Suprapubic skin (tissue), 4 donors: ENCODE data around the gene ADAMTS17. TPM values are rescaled to one million over a fixed set of nuclear protein-coding genes. Genes with fewer than 3 reads are reported as not detected.

Experiments used
- DNase-seq, 2 donors: peaks; one replicate each; pipeline ENCODE4 v3.0.0-alpha.2; 2019; ENCODE audit warnings: low spot score in 2 of 2
- H3K27ac ChIP-seq: fragments of 200-600 bp; sonication (generic); one replicate; pipeline ENCODE4 v1.5.1; 2019
- H3K27me3 ChIP-seq: fragments of 200-600 bp; sonication (generic); one replicate; pipeline ENCODE4 v1.5.1; 2019
- H3K36me3 ChIP-seq: fragments of 200-600 bp; sonication (generic); one replicate; pipeline ENCODE4 v1.5.1; 2019
- H3K4me1 ChIP-seq: fragments of 200-600 bp; sonication (generic); one replicate; pipeline ENCODE4 v1.5.1; 2019
- H3K4me3 ChIP-seq: fragments of 200-600 bp; sonication (generic); one replicate; pipeline ENCODE4 v1.5.1; 2019; ENCODE audit warnings: mild to moderate bottlenecking
- H3K9me3 ChIP-seq: fragments of 200-600 bp; sonication (generic); one replicate; pipeline ENCODE4 v1.5.1; 2019
- EP300 ChIP-seq: sonication (generic); formaldehyde crosslinking; IDR thresholded peaks from one replicate; pipeline ENCODE4 v1.6.1; 2017; ENCODE audit warnings: antibody characterized with exemption
- POLR2A ChIP-seq, 2 donors: fragments of 450-650 bp; IDR thresholded peaks; one replicate each; pipeline ENCODE4 v1.6.1; 2017; ENCODE audit warnings: antibody characterized with exemption in 2 of 2, mild to moderate bottlenecking in 2 of 2, moderate library complexity in 2 of 2
- POLR2AphosphoS5 ChIP-seq, 3 donors: sonication (generic); formaldehyde crosslinking; IDR thresholded peaks; one replicate each; pipeline ENCODE4 v1.6.1; 2017; ENCODE audit warnings: antibody characterized with exemption in 3 of 3
- WGBS: methylation state at CpG from one replicate; pipeline ENCODE4 v1.1.5; 2018; 5-methylcytosine and 5-hydroxymethylcytosine counted together
- total RNA-seq, 4 donors: library from RNA; depleted of rRNA; stranded (reverse); fragments of >200 nt; gene quantifications; one replicate each; pipeline ENCODE4 v1.1.0, GENCODE V29; 2016
- TF ChIP-seq, protein P1 (sequence below), 2 donors: fragments of 200-600 bp in 1 of 2; fragments of 450-650 bp in 1 of 2; sonication (generic) in 1 of 2; IDR thresholded peaks; one replicate each; pipeline ENCODE4 v1.5.1; 2016 to 2019; ENCODE audit warnings: antibody characterized with exemption in 2 of 2, mild to moderate bottlenecking in 1 of 2, moderate library complexity in 1 of 2

ADAMTS17 gene
- total RNA-seq, 4 donors from 2014 or later, result 4.2 to 12.3 (median 6.3) TPM

DNA sequence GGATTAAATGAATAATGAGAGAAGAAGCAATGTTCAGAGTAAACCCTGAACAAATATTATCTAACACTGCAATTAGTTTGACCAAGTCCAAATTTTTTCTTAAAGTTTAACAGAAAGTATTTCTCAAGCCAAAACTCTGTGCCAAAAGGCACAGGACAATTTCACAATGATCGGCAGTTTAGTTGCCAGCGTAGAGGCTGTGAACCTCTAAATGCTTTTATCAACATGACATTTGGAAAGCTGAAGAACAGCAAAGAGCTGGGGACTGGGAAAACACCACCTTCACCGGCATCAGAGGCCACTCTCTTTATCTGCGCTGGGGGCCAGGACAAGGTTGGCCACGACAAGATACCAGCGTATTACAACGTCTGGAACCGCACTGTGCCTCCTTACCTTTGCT, 125.6 kb downstream of the ADAMTS17 start:
- H3K27me3 ChIP-seq, result no peaks in the 10 kb centered on the region
- H3K27ac ChIP-seq, result no peak overlapping the region
- DNase-seq, result peak in 1 of 2 donors; percentile 67
- no peaks in the 10 kb centered on the region for H3K9me3 ChIP-seq
- no peaks in the 10 kb centered on the region for H3K36me3 ChIP-seq
- H3K4me3 ChIP-seq, result no peak overlapping the region
- 59% methylated on average over 8 of the region's 8 CpGs for WGBS
- no peak for TF ChIP-seq POLR2A (IDR thresholded peaks at IDR 0.05)
- TF ChIP-seq POLR2AphosphoS5 (IDR thresholded peaks at IDR 0.05), result peak in 1 of 3 donors; percentile 51
- TF ChIP-seq EP300, result no peak
- H3K4me1 ChIP-seq, result peaks cover 25% of the 10 kb centered on the region

DNA sequence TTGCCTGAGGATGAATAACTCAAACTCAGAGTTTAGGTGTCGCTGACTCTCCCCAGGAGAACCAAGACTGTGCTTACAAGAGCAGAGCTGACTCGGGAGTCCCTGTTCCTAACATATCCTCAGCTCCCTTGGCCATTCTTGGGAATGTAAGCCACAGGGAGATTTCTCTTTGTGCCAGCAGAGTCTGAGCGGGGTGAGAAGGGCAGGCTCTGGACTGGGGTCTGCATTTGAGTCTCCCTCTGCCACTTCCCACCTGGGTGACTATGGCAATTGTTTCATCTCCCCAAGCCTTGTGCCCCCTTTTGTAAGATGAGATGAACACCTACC, 126.0 kb downstream of the ADAMTS17 start:
- Histone ChIP-seq H3K36me3 (no peaks in the 10 kb centered on the region), H3K27ac (peak overlapping the region; percentile 18), H3K27me3 (no peaks in the 10 kb centered on the region), H3K4me1 (peaks cover 25% of the 10 kb centered on the region), H3K4me3 (no peak overlapping the region), H3K9me3 (no peaks in the 10 kb centered on the region)
- TF ChIP-seq POLR2AphosphoS5 (IDR thresholded peaks at IDR 0.05) (no peak), POLR2A (IDR thresholded peaks at IDR 0.05) (no peak), EP300 (no peak)
- TF ChIP-seq, protein P1, sequence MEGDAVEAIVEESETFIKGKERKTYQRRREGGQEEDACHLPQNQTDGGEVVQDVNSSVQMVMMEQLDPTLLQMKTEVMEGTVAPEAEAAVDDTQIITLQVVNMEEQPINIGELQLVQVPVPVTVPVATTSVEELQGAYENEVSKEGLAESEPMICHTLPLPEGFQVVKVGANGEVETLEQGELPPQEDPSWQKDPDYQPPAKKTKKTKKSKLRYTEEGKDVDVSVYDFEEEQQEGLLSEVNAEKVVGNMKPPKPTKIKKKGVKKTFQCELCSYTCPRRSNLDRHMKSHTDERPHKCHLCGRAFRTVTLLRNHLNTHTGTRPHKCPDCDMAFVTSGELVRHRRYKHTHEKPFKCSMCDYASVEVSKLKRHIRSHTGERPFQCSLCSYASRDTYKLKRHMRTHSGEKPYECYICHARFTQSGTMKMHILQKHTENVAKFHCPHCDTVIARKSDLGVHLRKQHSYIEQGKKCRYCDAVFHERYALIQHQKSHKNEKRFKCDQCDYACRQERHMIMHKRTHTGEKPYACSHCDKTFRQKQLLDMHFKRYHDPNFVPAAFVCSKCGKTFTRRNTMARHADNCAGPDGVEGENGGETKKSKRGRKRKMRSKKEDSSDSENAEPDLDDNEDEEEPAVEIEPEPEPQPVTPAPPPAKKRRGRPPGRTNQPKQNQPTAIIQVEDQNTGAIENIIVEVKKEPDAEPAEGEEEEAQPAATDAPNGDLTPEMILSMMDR (IDR thresholded peaks at IDR 0.05), result no peak
- DNase-seq, result no peak
- 56% methylated on average over 3 of the region's 3 CpGs for WGBS

DNA sequence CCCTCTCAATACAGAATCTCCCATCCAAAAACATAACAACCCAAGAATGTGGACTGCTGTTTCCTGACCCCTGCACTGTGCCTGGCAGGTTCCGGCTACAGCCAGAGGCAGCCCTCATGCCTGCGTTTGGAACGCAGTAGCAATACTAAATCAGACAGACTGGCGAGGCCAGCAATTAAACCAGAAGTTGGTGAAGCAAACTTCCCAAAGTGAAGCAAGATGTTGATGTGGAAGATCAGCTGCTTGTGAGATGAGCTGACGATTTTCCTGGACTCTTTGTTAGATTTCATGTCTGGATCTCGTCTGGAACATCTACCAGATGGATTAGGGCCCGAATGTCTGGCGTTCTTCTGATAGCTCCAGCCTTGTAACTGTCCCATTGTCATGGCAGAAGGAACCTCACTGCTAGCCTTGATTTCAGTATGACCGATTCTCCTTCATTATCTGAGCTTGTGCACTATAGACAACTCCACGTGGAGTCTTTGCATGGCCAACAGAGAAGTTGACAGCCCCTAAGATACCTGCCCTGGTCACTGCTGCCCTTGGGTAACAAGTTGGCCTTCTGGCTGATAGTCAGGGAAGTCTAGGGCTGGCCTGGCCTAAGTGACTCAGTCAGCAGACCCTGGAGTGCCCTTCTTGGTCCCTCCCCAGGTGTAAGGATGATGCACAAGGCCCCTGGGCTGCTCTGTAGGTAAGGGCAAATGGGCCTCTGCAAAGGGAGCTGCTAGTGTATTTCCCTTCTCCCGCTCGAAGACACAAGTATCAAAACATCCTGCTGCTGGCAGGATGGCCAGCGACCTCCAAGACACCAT, 126.5 kb downstream of the ADAMTS17 start:
- Histone ChIP-seq H3K4me3 (no peak overlapping the region), H3K36me3 (no peaks in the 10 kb centered on the region), H3K4me1 (peaks cover 25% of the 10 kb centered on the region), H3K9me3 (no peaks in the 10 kb centered on the region), H3K27me3 (no peaks in the 10 kb centered on the region), H3K27ac (peak overlapping the region; percentile 18)
- peak in 1 of 2 donors; percentile 69 for DNase-seq
- 76% methylated on average over 13 of the region's 13 CpGs for WGBS
- TF ChIP-seq EP300 (no peak), POLR2AphosphoS5 (IDR thresholded peaks at IDR 0.05) (peak in 1 of 3 donors; percentile 9)
- TF ChIP-seq, protein P1 (IDR thresholded peaks at IDR 0.05), result no peak

DNA sequence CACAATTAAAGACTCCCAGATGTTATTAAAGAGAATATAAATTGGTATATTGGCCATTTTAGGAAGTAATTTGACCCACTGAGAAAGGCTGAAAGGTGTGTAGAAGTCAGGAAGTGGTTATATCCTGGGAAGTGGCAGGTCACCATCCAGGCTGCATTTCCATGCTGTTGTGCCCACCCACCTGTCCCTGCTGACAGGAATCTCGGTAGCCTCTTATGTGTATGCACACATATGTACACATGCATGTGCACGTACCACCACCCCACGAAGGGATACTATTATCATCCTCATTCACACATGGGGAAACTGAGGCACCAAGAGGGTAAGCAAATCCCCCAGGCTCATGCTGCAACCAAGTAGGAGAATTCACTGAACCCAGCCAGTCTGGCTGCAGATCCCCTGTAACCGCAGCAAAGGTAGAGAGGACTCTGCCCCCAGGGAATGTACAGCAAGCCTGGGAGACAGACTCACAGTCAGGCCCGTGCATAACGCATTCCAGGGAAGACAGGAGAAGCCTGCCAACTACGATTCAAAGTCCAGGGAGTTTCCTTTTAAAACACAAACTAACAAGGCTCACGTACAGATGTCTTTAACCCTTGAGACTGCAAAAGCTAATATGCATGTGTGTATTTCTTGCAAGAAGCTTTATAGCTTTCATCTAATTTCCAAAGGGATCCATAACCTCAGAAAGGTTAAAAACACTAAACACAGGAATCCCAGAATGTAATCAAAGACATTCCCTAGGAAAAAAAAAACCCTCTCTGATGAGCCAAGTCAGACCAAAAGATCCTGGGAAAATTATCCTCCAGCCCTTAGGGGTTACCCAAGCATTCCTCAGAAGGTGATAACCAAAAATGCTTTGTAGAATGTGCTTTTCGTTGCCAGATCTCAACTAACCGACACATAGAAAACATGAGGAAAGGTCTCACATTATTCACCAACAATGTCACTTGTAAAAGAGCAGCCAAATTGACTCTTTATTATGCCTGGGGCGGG, 129.6 kb downstream of the ADAMTS17 start:
- TF ChIP-seq EP300 (no peak), POLR2A (IDR thresholded peaks at IDR 0.05) (no peak)
- TF ChIP-seq, protein P1 (IDR thresholded peaks at IDR 0.05), result no peak
- Histone ChIP-seq H3K27ac (no peak overlapping the region), H3K4me1 (peaks cover 30% of the 10 kb centered on the region), H3K36me3 (no peaks in the 10 kb centered on the region), H3K9me3 (no peaks in the 10 kb centered on the region), H3K27me3 (no peaks in the 10 kb centered on the region), H3K4me3 (no peak overlapping the region)
- 27% methylated on average over 11 of the region's 11 CpGs for WGBS
- peak in 1 of 2 donors; percentile 20 for DNase-seq

DNA sequence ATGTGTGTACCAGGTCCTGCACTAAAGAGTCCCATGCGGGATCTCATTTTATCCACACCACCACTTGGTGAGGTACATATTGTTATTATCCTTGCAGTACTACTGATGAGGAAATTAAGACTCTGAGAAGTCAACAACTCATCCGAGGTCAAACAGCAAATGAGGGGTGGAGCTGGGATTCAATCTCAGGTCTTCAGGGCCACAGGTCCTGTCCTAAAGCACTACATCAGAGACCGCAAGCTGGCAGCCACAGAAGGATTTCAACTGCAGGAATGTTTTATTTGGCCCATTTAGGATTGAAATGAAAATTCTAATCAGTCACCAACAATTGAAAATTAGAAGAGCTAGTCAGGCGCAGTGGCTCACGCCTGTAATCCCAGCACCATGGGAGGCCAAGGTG, 131.4 kb downstream of the ADAMTS17 start:
- H3K9me3 ChIP-seq, result no peaks in the 10 kb centered on the region
- no peaks in the 10 kb centered on the region for H3K27me3 ChIP-seq
- 92% methylated on average over 5 of the region's 5 CpGs for WGBS
- H3K4me1 ChIP-seq, result peaks cover 27% of the 10 kb centered on the region
- H3K36me3 ChIP-seq, result no peaks in the 10 kb centered on the region
- TF ChIP-seq EP300 (no peak), POLR2A (IDR thresholded peaks at IDR 0.05) (no peak), POLR2AphosphoS5 (IDR thresholded peaks at IDR 0.05) (no peak)
- TF ChIP-seq, protein P1 (IDR thresholded peaks at IDR 0.05), result no peak
- H3K4me3 ChIP-seq, result no peak overlapping the region
- DNase-seq, result no peak
- H3K27ac ChIP-seq, result no peak overlapping the region
